ENCODE data around the gene TREML4.
"Not testable (repeated sequence)": the region's sequence is repeated elsewhere in the genome, so short reads cannot be mapped to it uniquely, and the experiment has no call there.

Gene TREML4

GRCh38 chr6:41186031-41186562 lies 42.1 kb upstream of the TREML4 start:
- H3K36me3 ChIP-seq: no peaks in the 10 kb centered on the region
- no peak overlapping the region for H3K27ac ChIP-seq
- no peak for DNase-seq
- peaks cover 22% of the 10 kb centered on the region for H3K9me3 ChIP-seq (ENCODE audit: severe bottlenecking)
- H3K4me3 ChIP-seq (ENCODE audit: low read depth, low read length): no peak overlapping the region
- TF ChIP-seq CTCF (IDR thresholded peaks at IDR 0.05; ENCODE audit: low read depth, low read length): no peak
- no peaks in the 10 kb centered on the region for H3K27me3 ChIP-seq (ENCODE audit: insufficient read depth, low read depth, severe bottlenecking)

GRCh38 chr6:41187924-41188886 lies 39.9 kb upstream of the TREML4 start:
- no peak for TF ChIP-seq CTCF (IDR thresholded peaks at IDR 0.05; ENCODE audit: low read depth, low read length)
- DNase-seq: no peak
- no peak overlapping the region for H3K4me3 ChIP-seq (ENCODE audit: low read depth, low read length)
- no peaks in the 10 kb centered on the region for H3K36me3 ChIP-seq
- H3K9me3 ChIP-seq (ENCODE audit: severe bottlenecking): peaks cover 22% of the 10 kb centered on the region
- H3K27ac ChIP-seq: no peak overlapping the region
- no peaks in the 10 kb centered on the region for H3K27me3 ChIP-seq (ENCODE audit: insufficient read depth, low read depth, severe bottlenecking)

- peaks cover 22% of the 10 kb centered on the region for H3K9me3 ChIP-seq (ENCODE audit: severe bottlenecking)
- H3K27ac ChIP-seq; H3K36me3 ChIP-seq; H3K4me3 ChIP-seq (ENCODE audit: low read depth, low read length); H3K27me3 ChIP-seq (ENCODE audit: insufficient read depth, low read depth, severe bottlenecking); DNase-seq: not testable (repeated sequence)
Observed at GRCh38 chr6:41189046-41189445, 39.1 kb upstream of the TREML4 start.

- H3K27ac ChIP-seq: no peak overlapping the region
- DNase-seq: no peak
- no peaks in the 10 kb centered on the region for H3K36me3 ChIP-seq
- H3K4me3 ChIP-seq (ENCODE audit: low read depth, low read length): no peak overlapping the region
- no peak for TF ChIP-seq CTCF (IDR thresholded peaks at IDR 0.05; ENCODE audit: low read depth, low read length)
- H3K9me3 ChIP-seq (ENCODE audit: severe bottlenecking): peaks cover 22% of the 10 kb centered on the region
- no peaks in the 10 kb centered on the region for H3K27me3 ChIP-seq (ENCODE audit: insufficient read depth, low read depth, severe bottlenecking)
Observed at GRCh38 chr6:41189967-41190366, 38.2 kb upstream of the TREML4 start.

GRCh38 chr6:41190791-41191190 lies 37.4 kb upstream of the TREML4 start:
- H3K36me3 ChIP-seq: no peaks in the 10 kb centered on the region

More at GRCh38 chr6:41190791-41191190, 37.4 kb upstream of the TREML4 start:
- Histone ChIP-seq H3K27me3 (ENCODE audit: insufficient read depth, low read depth, severe bottlenecking) (no peaks in the 10 kb centered on the region), H3K27ac (no peak overlapping the region), H3K9me3 (ENCODE audit: severe bottlenecking) (peaks cover 22% of the 10 kb centered on the region), H3K4me3 (ENCODE audit: low read depth, low read length) (no peak overlapping the region)
- TF ChIP-seq CTCF (IDR thresholded peaks at IDR 0.05; ENCODE audit: low read depth, low read length): no peak
- no peak for DNase-seq

Measured in WERI-Rb-1 (cell line).